Breast epithelium (tissue), 3 donors: ENCODE measurements around the gene ASIC3.

ENCODE experiments used
- POLR2AphosphoS5 ChIP-seq, 3 donors: sonication (generic); formaldehyde crosslinking; IDR thresholded peaks; one replicate each; pipeline ENCODE4 v1.6.1; 2017; ENCODE audit warnings: antibody characterized with exemption in 3 of 3
- TF ChIP-seq, protein P1 (sequence below), 3 donors: fragments of 450-650 bp; IDR thresholded peaks; one replicate each; pipeline ENCODE4 v1.5.1; 2016 to 2017; ENCODE audit warnings: antibody characterized with exemption in 3 of 3, mild to moderate bottlenecking in 3 of 3, moderate library complexity in 3 of 3

DNA sequence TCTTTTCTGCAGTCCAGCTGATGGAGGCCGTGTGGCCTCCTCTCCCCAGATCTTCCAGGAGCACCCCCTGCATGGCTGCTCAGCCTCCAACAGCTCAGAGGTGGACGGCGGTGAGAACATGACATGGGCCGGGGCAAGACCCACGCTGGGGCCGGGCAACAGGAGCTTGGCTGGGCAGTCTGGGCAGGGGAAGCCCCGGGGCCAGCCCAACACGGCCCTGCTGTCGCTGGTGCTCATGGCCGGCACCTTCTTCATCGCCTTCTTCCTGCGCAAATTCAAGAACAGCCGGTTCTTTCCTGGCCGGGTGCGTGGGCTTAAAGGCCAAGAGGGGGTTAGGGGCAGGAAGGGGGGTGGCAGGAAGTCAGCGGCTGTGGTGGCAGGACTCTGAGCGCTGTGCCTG, 25.7 kb downstream of the ASIC3 start:
- TF ChIP-seq, protein P1, sequence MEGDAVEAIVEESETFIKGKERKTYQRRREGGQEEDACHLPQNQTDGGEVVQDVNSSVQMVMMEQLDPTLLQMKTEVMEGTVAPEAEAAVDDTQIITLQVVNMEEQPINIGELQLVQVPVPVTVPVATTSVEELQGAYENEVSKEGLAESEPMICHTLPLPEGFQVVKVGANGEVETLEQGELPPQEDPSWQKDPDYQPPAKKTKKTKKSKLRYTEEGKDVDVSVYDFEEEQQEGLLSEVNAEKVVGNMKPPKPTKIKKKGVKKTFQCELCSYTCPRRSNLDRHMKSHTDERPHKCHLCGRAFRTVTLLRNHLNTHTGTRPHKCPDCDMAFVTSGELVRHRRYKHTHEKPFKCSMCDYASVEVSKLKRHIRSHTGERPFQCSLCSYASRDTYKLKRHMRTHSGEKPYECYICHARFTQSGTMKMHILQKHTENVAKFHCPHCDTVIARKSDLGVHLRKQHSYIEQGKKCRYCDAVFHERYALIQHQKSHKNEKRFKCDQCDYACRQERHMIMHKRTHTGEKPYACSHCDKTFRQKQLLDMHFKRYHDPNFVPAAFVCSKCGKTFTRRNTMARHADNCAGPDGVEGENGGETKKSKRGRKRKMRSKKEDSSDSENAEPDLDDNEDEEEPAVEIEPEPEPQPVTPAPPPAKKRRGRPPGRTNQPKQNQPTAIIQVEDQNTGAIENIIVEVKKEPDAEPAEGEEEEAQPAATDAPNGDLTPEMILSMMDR (IDR thresholded peaks at IDR 0.05) = no peak
- no peak for TF ChIP-seq POLR2AphosphoS5 (IDR thresholded peaks at IDR 0.05)
